PC-9 (cell line): Measurements from ENCODE around the gene KLHL17.

Source experiments
- EZH2 ChIP-seq: fragments of 200-600 bp; sonication (generic); IDR thresholded peaks from 2 replicates; pipeline ENCODE4 v1.8.0; 2017; ENCODE audit warnings: antibody characterized with exemption, low read depth
- TF ChIP-seq, protein P1 (sequence below): fragments of 200-600 bp; sonication (generic); conservative IDR thresholded peaks from 2 replicates; pipeline ENCODE4 v1.6.1; 2017; ENCODE audit warnings: mixed run types, antibody characterized with exemption, mild to moderate bottlenecking, moderate library complexity

- TF ChIP-seq, protein P1, sequence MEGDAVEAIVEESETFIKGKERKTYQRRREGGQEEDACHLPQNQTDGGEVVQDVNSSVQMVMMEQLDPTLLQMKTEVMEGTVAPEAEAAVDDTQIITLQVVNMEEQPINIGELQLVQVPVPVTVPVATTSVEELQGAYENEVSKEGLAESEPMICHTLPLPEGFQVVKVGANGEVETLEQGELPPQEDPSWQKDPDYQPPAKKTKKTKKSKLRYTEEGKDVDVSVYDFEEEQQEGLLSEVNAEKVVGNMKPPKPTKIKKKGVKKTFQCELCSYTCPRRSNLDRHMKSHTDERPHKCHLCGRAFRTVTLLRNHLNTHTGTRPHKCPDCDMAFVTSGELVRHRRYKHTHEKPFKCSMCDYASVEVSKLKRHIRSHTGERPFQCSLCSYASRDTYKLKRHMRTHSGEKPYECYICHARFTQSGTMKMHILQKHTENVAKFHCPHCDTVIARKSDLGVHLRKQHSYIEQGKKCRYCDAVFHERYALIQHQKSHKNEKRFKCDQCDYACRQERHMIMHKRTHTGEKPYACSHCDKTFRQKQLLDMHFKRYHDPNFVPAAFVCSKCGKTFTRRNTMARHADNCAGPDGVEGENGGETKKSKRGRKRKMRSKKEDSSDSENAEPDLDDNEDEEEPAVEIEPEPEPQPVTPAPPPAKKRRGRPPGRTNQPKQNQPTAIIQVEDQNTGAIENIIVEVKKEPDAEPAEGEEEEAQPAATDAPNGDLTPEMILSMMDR, result no peak
- TF ChIP-seq EZH2, result no peak
Measured at GRCh38 chr1:1006305-1007159, 46.1 kb downstream of the KLHL17 start.
